GM19351 (cell line): ENCODE data around the gene KIF17.

ENCODE experiments used
- ATAC-seq: cut with Tn5 transposase; IDR thresholded peaks from one replicate; pipeline ENCODE4 v1.9.1; 2021; ENCODE audit warnings: mild to moderate bottlenecking, moderate library complexity; ENCODE audit not compliant: unreplicated experiment

KIF17 gene

GRCh38 chr1:20712215-20712577, 5.6 kb downstream of the KIF17 start:
- ATAC-seq = no peak

DNA sequence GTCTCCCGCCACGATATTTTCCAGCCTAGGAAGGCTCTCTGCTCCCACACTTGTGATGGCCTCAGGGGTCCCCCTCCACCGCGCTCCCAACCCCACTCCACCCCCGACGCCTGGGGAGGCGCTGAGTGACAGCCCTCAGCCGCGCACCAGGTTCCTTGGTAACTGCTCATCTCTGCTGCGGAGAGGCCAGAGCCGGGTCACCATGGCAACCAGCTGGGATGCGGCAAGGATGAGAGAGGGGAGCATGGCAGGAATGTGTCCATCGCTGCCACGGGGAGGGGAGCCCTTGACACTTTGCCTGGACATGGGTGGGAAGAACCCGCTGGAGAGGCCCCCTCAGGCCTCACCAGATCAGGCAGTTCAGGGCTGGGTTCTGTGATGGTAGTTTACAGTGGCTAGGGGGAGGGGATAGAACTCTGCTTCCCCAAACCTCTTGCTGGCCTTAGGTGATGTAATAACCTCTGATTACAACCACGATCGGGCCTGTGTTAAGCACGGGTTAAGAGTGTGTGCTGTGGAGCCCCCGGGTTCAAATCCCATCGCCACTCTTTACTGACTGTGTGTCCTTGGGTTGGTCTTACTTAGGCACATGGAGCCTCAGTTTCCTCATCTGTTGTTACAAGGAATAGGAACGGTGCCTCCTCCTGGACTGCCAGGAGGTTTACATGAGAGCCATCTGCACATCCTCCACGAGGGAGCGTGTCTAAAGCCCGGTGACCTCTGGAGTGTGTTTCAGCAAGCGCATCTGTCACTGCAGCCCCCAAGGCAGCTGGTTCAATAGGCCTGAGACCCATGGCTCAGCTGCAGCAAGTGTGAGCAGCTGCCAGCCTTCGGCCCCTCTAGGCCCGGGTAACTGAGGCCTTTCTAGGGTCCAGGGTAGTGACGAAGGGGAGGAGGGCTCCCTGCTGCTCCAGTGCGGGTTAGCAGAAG, 6.3 kb downstream of the KIF17 start:
- no peak for ATAC-seq

- no peak for ATAC-seq
These were observed 7.1 kb downstream of the KIF17 start for GRCh38 chr1:20710469-20711284.

DNA sequence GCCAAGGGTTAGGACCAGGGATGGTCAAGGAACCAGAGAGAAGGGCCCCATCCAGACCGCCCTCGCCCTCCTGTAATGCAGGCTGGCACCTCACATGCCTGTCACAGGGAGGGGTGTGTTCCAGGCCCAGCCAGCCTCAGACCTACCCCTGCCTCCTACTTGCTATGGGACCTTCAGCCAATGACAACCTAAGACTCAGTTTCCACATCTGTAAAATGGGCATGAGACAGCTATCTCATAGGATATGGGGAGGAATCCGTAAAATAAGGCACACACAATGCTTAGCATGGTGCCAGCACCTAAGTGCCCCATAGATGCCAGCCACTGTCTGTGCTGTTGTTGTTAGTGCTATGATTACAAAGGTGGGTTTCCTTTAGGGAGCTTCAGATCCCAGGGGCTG, 7.9 kb downstream of the KIF17 start:
- ATAC-seq = no peak

GRCh38 chr1:20708891-20709290, 8.9 kb downstream of the KIF17 start:
- ATAC-seq = no peak

DNA sequence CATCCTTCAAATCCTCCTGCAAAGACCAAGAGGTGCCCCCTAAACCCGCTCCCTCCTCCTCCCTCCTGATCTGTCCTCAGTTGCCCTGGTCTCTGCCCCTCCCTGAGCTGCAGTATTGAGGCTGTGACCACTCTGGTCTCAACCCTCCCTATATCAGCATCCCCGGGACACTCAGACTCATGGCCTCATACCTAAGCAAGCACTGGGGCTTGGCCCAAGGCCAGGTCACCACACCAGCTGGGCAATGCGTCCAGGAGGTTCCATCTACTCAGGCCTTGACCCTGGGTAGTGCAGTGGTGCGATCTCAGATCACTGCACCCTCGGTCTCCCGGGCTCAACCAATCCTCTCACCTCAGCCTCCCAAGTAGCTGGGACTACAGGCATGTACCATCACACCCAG, 9.8 kb downstream of the KIF17 start:
- ATAC-seq = no peak

- ATAC-seq = no peak
These were observed 11.0 kb downstream of the KIF17 start for GRCh38 chr1:20706841-20707240.

DNA sequence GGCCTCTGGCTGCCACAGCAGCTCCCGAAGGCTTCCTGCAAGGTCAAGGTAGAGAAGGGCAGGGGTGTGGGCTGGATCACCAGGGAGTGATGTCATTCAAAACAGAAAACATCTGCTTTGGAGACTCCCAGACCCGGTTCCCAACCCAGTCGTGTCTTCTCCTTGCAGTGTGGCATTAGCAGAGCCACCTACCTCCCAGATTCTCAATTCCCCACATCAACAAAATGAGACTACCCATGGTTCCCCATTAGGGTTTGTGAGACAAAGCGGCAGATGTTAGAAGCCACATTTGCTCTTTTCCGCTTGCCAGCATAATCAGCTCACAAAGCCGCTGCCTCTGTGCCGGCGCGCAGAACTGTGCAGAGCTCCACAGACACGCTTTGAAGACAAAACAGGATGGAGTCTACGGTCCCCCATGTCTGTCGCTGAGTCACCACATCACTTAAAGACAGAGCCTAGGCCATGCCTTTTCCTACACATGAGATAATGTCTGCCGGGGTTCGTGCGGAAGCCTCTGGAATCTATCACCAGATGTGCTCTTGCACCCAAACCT, 12.5 kb downstream of the KIF17 start:
- ATAC-seq = no peak

DNA sequence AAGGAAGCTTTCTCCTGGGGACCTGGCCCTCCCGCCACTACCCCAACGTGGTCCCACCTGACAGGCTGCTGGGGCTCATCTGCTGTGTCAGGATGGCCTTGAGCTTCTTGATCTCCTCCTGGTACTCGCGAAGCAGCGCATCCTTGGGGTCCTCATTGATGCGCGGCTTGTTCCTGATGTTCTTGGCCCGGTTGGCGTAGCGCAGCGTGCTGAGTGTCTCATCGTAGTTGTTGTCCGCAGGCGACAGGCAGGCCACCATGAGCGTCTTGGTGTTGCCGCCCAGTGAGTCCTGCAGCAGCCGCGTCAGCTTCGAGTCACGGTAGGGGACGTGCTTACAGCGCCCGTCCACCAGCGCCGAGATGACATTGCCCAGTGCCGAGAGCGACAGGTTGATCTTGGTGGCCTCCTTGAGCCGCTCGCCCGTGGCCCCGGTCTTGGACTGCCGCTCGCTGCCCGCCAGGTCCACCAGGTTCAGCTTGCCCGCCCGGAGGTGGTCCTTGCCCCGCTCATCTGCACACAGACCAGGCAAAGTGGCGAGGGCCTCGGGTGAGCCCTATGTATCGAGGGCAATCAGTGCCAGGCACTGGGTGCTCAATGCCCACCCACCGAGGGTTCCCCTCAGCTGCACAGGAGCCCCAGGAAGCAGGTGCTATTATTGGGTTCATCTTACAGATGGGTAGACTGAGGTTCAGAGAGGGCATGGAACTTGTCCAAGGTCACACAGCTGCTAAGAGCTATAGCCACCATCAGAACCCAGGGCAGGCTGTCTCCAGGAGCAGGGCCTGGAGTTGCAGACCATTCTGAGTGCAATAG, 13.2 kb downstream of the KIF17 start:
- ATAC-seq = no peak

DNA sequence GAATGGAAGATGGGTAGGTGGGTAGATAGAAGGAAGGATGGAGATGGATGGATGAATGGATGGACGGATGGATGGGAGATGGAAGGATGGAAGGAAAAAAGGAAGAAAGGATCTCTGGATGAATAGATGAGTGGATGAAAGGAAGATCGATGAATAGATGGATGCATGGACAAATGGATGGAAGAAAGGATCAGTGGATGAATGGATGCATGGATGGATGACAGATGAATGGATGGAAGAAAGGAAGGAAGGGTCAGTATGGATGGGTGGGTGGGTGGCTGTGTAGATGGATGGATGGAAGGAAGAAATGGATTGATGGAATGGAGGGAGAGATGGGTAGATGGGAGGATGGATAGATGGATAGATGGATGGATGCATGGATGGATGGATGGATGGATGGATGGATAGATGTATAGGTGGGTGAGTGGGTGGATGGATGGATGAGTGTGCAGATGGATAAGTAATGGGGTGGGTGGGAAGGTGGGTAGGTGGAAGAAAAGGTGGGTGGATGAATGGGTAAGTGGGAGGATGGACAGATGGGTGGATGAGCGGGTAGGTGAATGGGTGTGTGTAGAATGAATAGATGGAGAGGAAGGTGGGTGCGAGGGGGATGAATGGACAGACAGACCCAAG, 14.6 kb downstream of the KIF17 start:
- no peak for ATAC-seq

DNA sequence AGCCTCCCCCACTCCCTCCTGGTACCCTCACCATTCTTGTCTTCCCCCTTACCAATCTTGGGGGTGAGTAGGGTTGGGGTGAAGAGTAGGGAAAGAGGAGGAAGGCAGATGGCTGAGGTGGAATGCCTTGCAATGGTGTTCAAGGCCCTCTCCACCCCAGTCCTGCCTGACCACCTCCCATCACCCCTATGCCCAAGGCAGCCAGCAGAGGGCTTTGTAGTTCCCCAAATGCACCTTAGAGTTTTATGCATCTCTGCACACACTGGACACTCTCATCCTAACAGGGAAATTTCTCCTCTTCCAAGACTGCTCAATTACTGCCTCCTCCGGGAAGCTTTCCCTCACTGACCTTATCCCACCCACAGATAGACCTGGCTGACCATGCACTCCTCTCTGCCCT, 15.4 kb downstream of the KIF17 start:
- no peak for ATAC-seq

GRCh38 chr1:20701847-20702246, 16.0 kb downstream of the KIF17 start:
- no peak for ATAC-seq

GRCh38 chr1:20701446-20701845, 16.4 kb downstream of the KIF17 start:
- no peak for ATAC-seq

GRCh38 chr1:20700636-20701215, 17.1 kb downstream of the KIF17 start:
- no peak for ATAC-seq

DNA sequence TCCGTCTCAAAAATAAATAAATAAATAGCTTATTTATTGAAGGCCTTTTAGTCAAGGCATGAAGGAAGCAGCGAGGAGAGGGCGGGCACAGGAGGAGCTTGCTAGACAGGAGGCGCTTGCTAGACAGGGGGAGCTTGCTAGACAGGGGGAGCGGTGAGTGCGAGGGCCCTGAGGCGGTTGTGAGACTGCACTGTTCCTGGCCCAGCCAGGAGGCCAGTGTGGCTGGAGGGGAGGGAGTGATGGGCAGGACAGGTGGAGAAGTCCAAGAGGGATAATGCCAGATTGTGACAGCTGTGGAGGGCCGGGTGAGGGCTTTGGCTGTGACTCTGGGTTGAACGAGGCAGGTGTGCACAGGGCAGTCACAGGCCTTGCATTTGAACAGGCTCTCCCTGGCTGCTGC, 18.2 kb downstream of the KIF17 start:
- ATAC-seq = no peak

GRCh38 chr1:20698195-20698910, 19.5 kb downstream of the KIF17 start:
- ATAC-seq = no peak

DNA sequence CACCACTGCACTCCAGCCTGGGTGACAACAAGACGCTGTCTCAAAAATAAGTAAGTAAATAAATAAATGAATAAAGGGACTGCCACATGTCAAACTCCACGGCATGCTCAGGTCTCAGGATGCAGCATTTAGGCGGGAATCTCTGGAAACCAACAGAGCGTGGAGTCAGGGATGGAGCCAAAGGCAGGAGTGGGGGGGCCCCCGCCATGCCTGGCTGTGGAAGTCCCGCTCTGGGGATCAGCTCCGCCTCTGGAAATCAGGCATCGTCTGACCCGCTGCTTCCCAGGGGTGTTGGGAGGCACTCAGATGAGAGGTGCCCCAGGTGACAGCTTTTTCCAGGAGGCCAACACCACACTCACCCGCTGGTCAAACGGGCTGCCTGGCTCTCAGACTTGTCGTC, 20.2 kb downstream of the KIF17 start:
- no peak for ATAC-seq

GRCh38 chr1:20696397-20697333, 21.1 kb downstream of the KIF17 start:
- peak; percentile 77 for ATAC-seq
